Stimulated activated CD8-positive, alpha-beta memory T cell treated with anti-CD3 and anti-CD28 coated beads, Interleukin-15, amount 100 ng/mL, for 24 hours (primary cell): ENCODE results near the gene CHN2.

ENCODE experiments used
- DNase-seq: peaks from one replicate; pipeline ENCODE4 v3.0.0-alpha.2; 2020; ENCODE audit warnings: low read depth

CHN2 gene

DNA sequence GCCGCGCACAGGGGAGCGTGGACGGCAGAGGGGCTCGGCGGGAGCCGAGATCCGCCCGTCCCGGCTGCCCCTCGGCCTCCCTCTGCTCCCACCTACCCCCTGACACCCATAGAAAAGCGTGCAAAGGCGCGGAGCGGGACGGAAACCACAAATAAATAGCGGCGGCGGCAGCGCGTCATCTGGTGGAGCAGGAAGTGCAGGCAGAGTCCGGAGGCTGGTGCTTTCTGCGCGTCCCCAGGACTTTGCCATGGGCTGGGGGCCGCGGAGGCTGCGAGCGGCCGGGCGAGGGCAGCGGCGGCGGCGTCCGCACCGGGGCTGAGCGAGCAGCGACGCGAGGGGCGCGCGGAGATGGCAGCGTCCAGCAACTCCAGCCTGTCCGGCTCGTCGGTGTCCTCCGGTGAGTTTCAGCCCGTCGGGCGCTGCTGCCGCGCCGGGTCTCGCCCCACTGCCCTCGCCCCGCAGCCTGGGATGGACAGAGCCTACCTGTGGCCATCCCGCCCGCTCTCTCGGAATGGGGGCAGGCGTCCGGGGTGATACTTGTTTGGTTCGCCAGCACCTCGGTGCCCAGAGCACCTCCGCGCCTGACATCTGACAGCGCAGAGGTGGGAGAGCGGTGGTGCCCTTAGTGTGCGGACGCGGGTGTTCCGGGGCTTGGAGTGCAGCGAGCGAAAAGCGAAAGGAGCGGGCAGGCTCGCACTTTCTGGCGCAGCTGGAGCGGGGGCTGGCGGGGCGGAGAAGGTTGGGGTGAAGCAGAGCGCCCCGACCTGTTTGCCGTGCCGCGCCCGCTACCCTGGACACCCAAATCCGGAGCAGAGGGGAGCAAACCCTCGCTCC lies at the start of gene CHN2:
TSS of gene CHN2 (plus strand) at position 182 of the 834 bp plus-strand sequence.
- peak; percentile 9 for DNase-seq

DNA sequence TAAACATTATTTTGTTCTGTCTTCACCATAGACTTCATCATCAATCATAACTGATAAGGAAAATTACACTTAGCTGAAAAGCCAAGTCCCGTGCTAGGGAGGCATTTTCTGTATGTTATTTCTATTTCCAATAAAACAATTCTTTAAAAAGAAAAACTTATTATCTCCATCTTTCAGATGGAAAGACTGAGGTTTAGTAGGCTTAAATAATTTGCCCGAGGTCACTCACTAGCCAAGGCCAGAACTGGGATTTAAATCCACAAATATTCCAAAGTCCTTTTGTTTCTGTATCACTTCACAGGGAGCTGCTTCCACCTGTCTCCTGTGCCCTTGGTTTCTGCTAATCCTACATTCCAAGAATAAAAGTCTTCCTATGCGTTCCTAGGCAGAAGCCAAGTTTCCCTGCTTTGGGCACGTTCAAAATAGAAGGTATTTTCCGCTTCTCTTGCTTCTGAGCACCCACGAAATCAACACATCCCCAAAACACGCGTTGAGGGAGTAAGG lies 49.0 kb upstream of the CHN2 start:
- no peak for DNase-seq

DNA sequence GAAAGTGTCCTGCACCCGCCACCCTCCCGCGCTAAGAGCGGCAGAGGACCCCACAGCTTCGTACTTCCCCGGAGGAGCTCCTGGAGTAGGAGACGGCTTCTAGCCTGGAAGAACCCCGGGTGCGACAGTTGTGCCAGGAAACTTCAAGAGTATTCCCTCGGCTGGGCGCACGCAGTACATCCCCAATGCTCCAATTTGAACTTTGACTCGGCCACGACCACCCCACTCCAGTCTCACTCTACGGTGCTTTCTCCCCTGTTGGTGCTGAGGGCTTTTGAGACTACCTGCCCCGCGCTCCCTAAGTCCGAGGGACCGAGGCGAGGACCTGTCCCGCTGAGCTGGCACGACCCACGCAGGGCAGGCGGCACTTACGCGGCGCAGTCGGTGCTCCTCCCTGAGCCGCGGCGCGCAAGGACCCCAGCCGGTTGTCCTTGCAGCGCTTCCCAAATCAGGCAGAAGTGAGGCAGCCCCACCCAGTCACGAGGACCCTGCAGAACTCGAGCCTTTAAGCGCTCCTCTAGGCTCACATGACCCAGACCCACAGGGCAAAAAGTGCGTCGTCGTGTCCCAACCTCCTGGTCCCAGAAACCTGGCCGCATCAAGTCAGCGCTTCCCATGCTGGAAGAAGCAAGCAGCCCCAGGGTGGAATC lies 48.4 kb upstream of the CHN2 start, which contains the start of gene CPVL:
TSS of gene CPVL (minus strand) at position 481 of the 650 bp plus-strand sequence. CDS start 25,476 bp downstream, outside the sequence.
- no peak for DNase-seq

DNA sequence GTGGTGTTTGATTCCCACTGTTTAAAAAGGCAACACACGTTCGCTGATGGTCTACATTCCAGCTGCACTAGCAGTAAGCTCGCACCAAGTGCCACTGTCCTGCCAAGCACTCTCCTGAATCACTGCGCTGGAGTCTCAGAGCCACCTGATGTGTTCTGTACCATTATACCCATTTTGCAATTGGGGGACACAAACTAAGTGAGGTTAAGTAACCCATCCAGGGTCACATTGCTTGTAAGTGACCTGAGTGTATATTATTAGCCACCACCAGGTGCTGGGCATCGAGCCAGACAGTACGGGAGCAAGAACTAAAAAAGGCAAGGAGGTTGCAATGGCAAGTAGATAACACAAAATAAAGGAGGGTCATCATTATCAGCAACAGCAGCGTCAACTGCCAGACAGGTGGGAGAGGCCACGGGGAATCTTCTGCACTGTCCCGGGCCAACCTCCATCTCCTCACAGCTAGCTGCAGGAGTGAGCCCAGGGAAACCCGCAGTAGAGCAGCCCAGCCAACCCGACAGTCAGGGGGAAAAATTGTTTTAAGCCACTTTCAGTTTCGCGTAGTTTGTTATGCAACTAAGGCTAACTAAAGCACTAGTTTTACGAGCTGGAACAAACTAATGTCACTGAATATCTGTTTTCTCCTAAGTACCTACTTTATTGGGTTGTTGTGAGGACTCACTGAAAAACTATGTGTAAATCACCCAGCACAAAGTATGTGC lies 47.5 kb upstream of the CHN2 start:
- no peak for DNase-seq

DNA sequence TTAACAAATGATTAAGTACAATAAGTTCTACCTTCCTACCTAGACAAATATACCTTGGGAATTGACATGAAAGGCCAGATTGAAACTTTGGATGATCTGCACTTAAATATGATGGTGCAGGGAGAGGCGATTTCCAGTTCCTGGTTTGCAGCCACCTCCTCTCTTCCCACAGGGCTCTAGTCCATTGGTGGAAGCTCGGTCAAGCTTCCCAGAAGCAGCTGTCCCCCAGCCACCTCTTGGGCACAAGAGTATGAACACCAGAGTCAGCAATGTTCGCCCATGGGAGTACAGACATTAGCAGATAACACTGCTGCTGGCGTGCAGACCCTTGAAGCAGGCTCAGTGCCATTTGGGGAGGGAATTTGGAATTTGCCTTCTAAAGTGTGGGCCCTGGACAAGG lies 46.8 kb upstream of the CHN2 start:
- no peak for DNase-seq

GRCh38 chr7:29149036-29149435 lies 45.5 kb upstream of the CHN2 start:
- DNase-seq = no peak

- no peak for DNase-seq
Measured at GRCh38 chr7:29150856-29151255, 43.7 kb upstream of the CHN2 start.

DNA sequence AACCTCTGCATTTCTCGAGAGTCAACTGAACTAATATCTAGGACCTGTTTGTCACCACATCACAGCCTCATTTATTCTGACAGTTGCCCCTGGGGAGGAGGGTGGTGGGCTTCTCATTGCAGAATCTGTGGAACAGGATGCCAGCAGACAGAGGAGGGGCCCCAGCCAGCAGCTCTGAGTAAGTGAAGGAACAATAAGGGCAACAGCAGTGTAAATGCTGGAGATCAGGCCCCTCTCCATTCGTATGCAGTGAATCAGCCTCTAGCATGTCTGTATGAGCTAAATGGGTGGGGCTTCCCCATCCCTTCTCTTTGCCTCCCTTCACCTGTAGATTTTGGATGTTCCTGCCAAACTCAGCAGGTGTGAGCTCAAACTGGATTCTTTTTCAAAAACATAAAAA lies 40.5 kb upstream of the CHN2 start:
- no peak for DNase-seq

DNA sequence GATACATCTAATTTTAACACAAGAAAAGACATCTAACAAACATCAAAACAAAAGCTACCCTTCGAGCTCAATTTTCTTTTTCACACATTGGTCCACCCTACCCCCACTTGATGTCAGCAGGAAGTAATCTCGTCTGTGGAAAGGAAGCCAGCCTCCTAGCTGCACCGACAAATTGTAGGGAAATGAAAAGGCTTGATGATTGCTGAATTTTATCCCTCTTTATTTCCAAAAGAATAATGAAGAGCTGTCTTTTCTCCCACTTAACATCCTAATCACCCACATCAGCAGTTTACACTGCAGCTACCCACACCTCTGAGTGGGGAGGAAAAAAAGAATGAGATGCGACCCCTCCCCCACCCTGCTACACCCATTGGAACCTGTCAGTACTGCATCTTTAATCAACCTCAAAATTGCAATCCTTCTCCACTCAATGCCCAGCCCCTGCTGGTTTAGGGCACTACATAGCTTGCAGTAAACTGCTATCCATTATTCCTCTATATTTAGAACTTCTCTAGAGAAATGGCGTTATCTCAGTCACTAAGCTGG lies 37.6 kb upstream of the CHN2 start:
- no peak for DNase-seq

DNA sequence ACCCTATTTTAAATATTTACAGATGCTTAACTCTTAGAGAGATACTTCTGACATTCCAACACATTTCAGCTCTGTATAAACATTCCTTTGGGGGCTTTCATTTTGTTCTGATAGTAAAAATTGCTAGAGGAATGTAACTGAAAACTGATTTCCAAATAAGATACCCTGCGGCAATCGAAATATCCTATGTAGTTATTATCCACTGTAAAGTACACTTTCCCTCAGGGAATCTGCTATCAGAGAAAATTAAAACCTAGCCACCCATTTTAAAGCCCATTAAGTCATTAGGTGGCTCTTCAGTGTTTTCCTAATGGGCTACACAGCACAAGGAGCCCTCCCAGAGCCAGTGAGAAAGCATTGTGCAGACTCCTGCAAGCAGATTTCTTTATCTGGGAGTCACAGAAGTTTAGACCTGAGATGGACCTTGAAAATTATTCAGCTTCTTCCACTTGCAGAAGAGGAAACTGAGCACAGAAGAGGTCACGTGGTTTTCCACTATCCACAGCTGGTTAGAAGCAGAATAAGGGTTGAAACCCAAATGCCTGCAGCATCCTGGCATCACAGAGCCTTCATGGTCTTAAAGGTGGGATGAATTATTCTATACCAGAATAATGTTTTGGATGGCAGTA lies 35.7 kb upstream of the CHN2 start:
- no peak for DNase-seq

DNA sequence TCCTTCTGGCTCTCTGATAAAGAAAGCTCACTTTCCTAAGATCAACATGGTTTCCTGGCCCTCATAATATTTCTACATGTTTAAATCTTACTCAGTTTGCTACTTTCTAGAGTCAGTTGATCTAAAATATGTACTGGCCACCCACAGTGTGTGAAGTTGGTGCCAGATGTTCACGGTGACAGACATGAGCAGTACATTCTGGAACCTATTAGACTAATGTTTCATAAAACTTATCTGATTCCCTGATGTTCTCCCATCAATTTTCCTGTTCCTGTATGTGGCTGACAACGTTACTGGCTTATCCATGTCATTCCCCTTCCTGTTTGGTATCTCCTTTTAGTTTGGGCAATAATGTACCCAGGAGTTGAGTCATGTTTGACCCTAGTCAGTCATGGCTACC lies 34.5 kb upstream of the CHN2 start:
- DNase-seq = no peak

DNA sequence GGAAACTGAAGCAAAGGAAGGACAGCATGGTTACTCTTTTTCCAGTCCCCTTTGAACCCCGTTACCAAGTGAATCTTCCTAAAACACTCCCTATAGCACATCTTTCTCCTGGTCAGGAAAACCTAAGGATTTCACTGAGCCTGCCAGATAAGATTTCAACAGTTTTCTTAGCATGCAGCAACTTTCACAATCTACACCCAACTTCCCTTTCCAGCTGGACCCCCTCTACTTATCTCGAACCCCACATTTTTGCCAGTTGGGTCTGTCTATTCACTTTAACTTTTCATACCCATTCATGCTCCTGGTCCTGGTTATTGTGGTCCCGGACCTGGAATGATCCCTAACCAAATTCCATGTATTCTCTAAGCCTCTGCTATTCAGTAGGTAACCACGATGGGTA lies 33.3 kb upstream of the CHN2 start:
- DNase-seq = no peak

- DNase-seq = no peak
Measured at GRCh38 chr7:29162577-29162976, 32.0 kb upstream of the CHN2 start.

- DNase-seq = no peak
Measured at GRCh38 chr7:29163854-29164253, 30.7 kb upstream of the CHN2 start.

DNA sequence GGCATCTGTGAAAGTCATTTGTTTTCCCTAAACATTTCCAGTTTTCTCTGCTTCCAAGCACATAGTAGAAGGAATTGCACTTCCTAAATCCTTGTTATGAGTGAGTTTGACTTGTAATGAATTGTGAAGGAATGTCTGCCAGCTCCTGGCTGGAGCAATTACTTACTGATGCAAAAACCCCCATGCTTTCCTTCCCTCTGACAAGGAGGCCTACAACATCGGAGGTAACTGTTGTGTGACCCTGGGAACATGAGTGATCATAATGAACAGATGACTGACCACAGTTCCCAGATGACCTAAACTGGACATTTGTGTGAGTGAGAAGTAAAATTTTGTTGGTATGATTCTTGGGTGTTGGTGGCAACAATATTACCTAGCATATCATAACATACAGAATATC lies 26.9 kb upstream of the CHN2 start:
- DNase-seq = no peak

DNA sequence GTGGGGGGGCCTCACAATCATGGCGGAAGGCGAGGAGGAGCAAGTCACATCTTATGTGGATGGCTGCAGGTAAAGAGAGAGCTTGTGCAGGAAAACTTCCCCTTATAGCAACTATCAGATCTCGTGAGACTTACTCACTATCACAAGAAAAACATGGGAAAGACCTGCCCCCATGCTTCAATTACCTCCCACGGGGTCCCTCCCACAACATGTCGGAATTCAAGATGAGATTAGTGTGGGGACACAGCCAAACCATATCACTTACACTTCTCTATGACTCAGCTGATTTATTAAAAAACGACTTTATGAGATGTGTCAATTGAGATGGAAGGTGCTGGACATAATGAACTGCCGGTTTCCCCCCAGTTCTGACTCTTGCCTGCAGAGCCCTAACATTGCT lies 23.8 kb upstream of the CHN2 start:
- DNase-seq = no peak

- no peak for DNase-seq
Measured at GRCh38 chr7:29173458-29173857, 21.1 kb upstream of the CHN2 start.

DNA sequence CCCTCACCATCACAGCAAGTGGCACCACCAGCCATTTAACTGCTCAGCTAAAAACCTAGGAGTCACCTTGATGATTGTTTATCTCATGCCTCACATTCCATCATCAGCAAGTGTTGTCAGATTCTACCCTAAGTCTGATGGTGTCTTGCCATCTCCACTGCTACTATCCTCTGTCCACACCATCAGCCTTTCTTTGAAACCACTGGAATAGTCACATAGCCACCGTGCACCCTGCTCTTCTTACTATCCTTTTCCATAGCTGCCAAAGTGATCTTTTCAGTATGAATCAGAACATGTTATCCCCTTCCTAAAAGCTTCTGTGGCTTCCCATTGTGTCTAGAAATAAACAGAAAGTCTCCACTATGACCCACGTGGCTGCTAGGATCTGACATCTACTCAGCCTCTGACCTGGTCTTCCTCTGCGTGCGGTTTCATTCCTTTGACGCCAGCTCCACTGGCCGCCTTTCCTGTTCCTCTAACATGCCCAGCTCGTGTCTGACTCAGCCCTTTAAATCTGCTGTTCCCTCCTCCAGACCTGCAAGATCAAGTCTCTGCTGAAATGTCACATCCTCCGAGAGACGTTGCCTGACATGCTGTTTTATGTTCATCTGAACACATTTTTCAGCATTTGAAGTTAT lies 16.5 kb upstream of the CHN2 start:
- DNase-seq = no peak

DNA sequence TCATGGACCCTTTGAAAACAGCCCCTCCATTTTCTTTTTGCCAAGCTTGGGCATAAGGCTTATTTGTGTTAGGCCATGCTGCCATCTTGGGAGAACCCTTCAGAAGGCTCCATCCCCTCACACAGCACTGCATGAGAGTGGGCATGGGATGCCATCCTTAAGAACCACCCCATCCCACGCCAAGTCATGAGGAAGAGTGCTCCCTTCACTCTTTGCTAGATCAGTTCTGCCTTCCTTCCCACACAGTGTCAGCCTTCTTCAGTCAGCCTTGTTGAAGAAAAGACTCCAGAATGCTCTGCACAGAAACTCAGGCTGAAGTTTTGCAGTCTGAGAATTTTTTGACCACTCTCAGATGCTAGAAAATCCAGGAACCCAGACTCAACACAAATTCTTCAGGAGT lies 15.5 kb upstream of the CHN2 start:
- no peak for DNase-seq

DNA sequence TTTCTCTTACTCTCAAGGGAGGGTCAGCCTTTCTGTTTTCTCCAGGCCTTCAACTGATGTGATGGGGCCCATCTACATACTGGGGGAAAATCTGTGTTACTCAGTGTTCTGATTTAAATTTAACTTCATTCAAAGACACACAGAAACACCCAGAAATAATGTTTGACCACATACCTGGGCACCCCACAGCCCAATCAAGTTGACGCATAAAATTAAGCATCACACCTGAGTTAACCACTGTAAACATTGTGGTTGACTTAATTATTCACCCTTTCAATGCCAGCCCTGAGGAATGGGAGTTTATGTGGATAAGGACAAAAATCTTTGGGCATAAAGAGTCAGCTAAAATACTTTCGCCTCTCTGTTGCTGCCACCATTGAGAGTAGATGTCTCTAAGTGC lies 10.0 kb upstream of the CHN2 start:
- no peak for DNase-seq

GRCh38 chr7:29185613-29186012 lies 9.0 kb upstream of the CHN2 start:
- DNase-seq = no peak
